A673 (cell line): ENCODE results near the gene FBN1.

Experiments
- EZH2 ChIP-seq: fragments of 200-600 bp; sonication (generic); IDR thresholded peaks from 2 replicates; pipeline ENCODE4 v1.6.1; 2017; ENCODE audit warnings: borderline replicate concordance, low read depth, mild to moderate bottlenecking, mixed read lengths, antibody characterized with exemption, low read length; ENCODE audit not compliant: poor library complexity, severe bottlenecking
- TF ChIP-seq, protein P1 (sequence below): fragments of 300-800, 200-600 bp; sonication (generic); conservative IDR thresholded peaks from 2 replicates; pipeline ENCODE4 v1.5.1; 2017; ENCODE audit warnings: low read depth, mild to moderate bottlenecking, antibody characterized with exemption, low read length, moderate library complexity, mixed read lengths

DNA sequence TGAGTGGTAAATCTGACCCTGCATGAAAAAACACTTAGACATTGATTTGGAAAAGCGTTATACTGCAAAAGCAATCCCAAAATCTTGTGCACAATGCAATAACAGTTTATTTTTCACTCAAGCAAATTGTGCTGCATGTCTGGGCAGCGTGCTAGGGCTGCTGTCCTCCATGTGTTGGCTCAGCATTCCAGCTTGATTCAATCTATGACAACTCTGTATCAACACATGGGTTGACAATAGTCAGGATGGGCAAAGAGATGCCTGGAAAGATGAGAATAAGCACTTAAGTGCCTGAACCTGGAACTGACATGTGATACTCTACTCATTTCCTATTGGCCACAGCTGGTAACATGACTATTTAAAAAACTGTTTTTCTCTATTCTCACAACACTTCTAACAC lies 262.5 kb downstream of the FBN1 start:
- TF ChIP-seq, protein P1, sequence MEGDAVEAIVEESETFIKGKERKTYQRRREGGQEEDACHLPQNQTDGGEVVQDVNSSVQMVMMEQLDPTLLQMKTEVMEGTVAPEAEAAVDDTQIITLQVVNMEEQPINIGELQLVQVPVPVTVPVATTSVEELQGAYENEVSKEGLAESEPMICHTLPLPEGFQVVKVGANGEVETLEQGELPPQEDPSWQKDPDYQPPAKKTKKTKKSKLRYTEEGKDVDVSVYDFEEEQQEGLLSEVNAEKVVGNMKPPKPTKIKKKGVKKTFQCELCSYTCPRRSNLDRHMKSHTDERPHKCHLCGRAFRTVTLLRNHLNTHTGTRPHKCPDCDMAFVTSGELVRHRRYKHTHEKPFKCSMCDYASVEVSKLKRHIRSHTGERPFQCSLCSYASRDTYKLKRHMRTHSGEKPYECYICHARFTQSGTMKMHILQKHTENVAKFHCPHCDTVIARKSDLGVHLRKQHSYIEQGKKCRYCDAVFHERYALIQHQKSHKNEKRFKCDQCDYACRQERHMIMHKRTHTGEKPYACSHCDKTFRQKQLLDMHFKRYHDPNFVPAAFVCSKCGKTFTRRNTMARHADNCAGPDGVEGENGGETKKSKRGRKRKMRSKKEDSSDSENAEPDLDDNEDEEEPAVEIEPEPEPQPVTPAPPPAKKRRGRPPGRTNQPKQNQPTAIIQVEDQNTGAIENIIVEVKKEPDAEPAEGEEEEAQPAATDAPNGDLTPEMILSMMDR: no peak
- TF ChIP-seq EZH2: no peak
